Lower lobe of right lung (tissue), 2 donors: Measurements from ENCODE around the gene PEMT. TPM values are rescaled to one million over a fixed set of nuclear protein-coding genes. Genes with fewer than 3 reads are reported as not detected.

Experiments used
- ATAC-seq, 2 donors: fragments of 200-7000 bp; cut with Tn5 transposase; one replicate each; pipeline ENCODE4 v1.9.1; 2020 to 2022; ENCODE audit warnings: mild to moderate bottlenecking in 2 of 2, moderate library complexity in 2 of 2
- DNase-seq: peaks from one replicate; pipeline ENCODE4 v3.0.0-alpha.2; 2020
- H3K27ac ChIP-seq: fragments of 200-600 bp; one replicate; pipeline ENCODE4 v1.8.0; 2022
- H3K27me3 ChIP-seq: fragments of 200-600 bp; one replicate; pipeline ENCODE4 v1.8.0; 2022; ENCODE audit warnings: low read depth
- H3K36me3 ChIP-seq: fragments of 200-600 bp; one replicate; pipeline ENCODE4 v1.8.0; 2022; ENCODE audit warnings: mild to moderate bottlenecking
- H3K4me1 ChIP-seq: fragments of 200-600 bp; one replicate; pipeline ENCODE4 v1.8.0; 2022
- H3K4me3 ChIP-seq: fragments of 200-600 bp; one replicate; pipeline ENCODE4 v1.8.0; 2022; ENCODE audit warnings: mild to moderate bottlenecking
- H3K9me3 ChIP-seq: fragments of 200-600 bp; one replicate; pipeline ENCODE4 v1.8.0; 2022
- intact Hi-C: fragments of 100-400 bp; cut with DNase I; formaldehyde crosslinking; loops from one replicate; pipeline ENCODE4 v1.11.0; 2022
- total RNA-seq: library from RNA; stranded (reverse); fragmentation: NEBNext Ultra II Directional; extraction: Animal tissue kit (Norgen Biotek cat#: 25700); gene quantifications from one replicate; pipeline ENCODE4 v1.2.1, GENCODE V29; 2021
- TF ChIP-seq, protein P1 (sequence below): fragments of 200-600 bp; IDR thresholded peaks from one replicate; pipeline ENCODE4 v1.8.0; 2022; ENCODE audit warnings: antibody characterized with exemption, mild to moderate bottlenecking
- donor health status: DM: no; HTN: yes; CAD: no; lungs with severe emphysema.

The PEMT gene
- total RNA-seq, 1 donor from 2014 or later: 20.1 TPM

DNA sequence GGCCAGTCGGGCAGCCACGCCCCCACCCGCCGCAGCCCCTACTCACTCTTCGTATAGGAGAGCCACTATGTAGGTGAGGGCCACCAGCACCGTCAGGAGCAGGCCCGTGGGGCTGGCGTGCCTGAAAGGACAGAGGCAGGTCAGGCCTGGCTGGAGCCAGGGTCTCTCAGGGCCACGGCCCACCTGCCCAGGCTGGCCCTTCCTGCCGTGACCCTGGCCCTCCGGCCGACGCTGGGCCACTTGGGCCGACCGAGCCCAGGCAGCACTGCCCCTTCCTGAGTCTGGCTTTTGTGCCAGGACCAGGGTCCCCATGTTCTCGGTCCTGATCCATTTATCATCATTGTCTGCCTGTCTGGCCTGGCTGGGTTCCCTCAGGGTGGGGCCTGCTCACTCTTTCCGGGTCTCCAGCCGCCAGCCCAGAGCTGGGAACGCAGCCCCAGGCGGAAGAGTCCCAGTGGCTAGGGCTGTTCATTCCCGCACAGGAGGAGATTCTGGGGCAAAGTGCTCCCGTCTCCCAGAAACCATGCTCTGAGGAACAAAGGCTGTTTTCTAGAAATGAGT is 85.2 kb downstream of the PEMT start:
- Histone ChIP-seq H3K27ac (peak overlapping the region; percentile 78), H3K9me3 (no peaks in the 10 kb centered on the region), H3K4me1 (no peaks in the 10 kb centered on the region), H3K27me3 (no peaks in the 10 kb centered on the region), H3K36me3 (no peaks in the 10 kb centered on the region), H3K4me3 (no peak overlapping the region)
- TF ChIP-seq, protein P1, sequence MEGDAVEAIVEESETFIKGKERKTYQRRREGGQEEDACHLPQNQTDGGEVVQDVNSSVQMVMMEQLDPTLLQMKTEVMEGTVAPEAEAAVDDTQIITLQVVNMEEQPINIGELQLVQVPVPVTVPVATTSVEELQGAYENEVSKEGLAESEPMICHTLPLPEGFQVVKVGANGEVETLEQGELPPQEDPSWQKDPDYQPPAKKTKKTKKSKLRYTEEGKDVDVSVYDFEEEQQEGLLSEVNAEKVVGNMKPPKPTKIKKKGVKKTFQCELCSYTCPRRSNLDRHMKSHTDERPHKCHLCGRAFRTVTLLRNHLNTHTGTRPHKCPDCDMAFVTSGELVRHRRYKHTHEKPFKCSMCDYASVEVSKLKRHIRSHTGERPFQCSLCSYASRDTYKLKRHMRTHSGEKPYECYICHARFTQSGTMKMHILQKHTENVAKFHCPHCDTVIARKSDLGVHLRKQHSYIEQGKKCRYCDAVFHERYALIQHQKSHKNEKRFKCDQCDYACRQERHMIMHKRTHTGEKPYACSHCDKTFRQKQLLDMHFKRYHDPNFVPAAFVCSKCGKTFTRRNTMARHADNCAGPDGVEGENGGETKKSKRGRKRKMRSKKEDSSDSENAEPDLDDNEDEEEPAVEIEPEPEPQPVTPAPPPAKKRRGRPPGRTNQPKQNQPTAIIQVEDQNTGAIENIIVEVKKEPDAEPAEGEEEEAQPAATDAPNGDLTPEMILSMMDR: no peak
- DNase-seq (peak; percentile 47), ATAC-seq (peak in 1 of 2 donors; percentile 40)
- intact Hi-C loops: no loop called here

GRCh38 chr17:17505610-17506171 is 85.8 kb downstream of the PEMT start:
- H3K4me3 ChIP-seq: no peak overlapping the region
- H3K36me3 ChIP-seq: no peaks in the 10 kb centered on the region
- peak overlapping the region; percentile 78 for H3K27ac ChIP-seq
- TF ChIP-seq, protein P1: no peak
- intact Hi-C loops: no loop called here
- H3K9me3 ChIP-seq: no peaks in the 10 kb centered on the region
- ATAC-seq (no peak), DNase-seq (peak; percentile 41)
- no peaks in the 10 kb centered on the region for H3K4me1 ChIP-seq
- no peaks in the 10 kb centered on the region for H3K27me3 ChIP-seq

GRCh38 chr17:17505151-17505550 is 86.4 kb downstream of the PEMT start:
- intact Hi-C loops: no loop called here
- H3K27ac ChIP-seq: no peak overlapping the region
- DNase-seq (no peak), ATAC-seq (no peak)
- H3K27me3 ChIP-seq: no peaks in the 10 kb centered on the region
- TF ChIP-seq, protein P1: no peak
- H3K36me3 ChIP-seq: no peaks in the 10 kb centered on the region
- H3K4me3 ChIP-seq: no peak overlapping the region
- H3K4me1 ChIP-seq: no peaks in the 10 kb centered on the region
- H3K9me3 ChIP-seq: no peaks in the 10 kb centered on the region

DNA sequence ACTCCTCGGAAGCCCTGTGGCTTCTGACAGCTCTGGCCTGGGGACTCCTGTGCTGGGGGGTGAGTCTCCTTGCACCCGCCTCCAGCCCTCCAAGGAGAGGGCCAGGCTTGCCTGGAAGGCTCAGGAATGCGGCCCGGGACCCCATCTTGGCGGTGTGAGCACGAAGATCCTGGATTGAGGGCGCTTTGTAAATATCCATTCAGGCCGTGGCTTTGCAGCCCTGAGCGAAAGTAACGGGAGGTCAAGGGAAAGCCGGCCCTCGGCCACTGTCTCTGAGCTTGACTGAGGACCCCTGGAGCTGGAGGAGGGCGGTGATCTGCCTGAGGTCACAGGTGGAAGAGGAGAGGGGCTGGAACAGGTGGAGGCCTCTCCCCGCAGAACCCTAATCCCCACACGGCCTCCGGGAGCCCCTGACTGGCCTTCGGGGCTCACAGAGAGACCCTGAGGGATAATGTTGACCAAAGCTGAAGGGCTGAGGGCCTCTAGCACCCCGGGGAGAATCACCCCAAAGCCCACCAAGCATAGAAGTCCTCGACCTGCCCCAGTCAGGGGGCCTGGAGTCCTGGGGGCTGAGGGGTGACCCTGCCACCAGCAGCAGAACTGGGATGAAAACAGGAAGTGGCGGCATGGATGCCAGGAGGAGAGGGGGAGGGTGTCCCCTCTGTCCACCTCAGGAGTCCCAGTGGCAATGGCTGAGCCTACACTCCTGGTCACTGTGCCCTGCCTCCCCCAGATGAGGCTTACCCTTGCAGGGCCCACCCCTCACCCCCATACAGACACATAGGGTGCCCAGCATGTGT is 87.0 kb downstream of the PEMT start:
- Histone ChIP-seq H3K27ac (no peak overlapping the region), H3K4me1 (no peaks in the 10 kb centered on the region), H3K4me3 (no peak overlapping the region), H3K36me3 (no peaks in the 10 kb centered on the region), H3K27me3 (no peaks in the 10 kb centered on the region), H3K9me3 (no peaks in the 10 kb centered on the region)
- TF ChIP-seq, protein P1: no peak
- intact Hi-C loops: no loop called here
- DNase-seq: peak; percentile 30
- ATAC-seq: no peak

GRCh38 chr17:17503566-17504130 is 87.9 kb downstream of the PEMT start:
- Histone ChIP-seq H3K9me3 (no peaks in the 10 kb centered on the region), H3K4me3 (no peak overlapping the region), H3K27me3 (no peaks in the 10 kb centered on the region), H3K4me1 (no peaks in the 10 kb centered on the region), H3K27ac (no peak overlapping the region), H3K36me3 (no peaks in the 10 kb centered on the region)
- ATAC-seq (no peak), DNase-seq (peak; percentile 31)
- TF ChIP-seq, protein P1: no peak
- intact Hi-C loops: no loop called here
